ENCODE results near the gene SMTNL1. TPM values are rescaled to one million over a fixed set of nuclear protein-coding genes. Genes with fewer than 3 reads are reported as not detected.
A peak's percentile ranks its signal among the peaks of the same experiment; 100 is the strongest.

The SMTNL1 gene
- total RNA-seq, 6 experiments from 2014 or later, result not detected

- intact Hi-C loops (cut with DNase I), result loop anchor here (5.0 kb wide), 1 partner anchor 36 kb away; no protein-coding TSS in a partner anchor
- Histone ChIP-seq H3K4me3 (no peak overlapping the region), H3K27me3 (no peaks in the 10 kb centered on the region), H3K36me3 (peaks cover 0 to 72% (median 36%) of the 10 kb centered on the region in 4 donors), H3K27ac (no peak overlapping the region), H3K9me3 (no peaks in the 10 kb centered on the region), H3K4me1 (peaks cover 0 to 31% (median 15%) of the 10 kb centered on the region in 4 donors)
- ATAC-seq (peak; percentile 23 to 36 (median 30)), DNase-seq (no peak)
- 71% methylated on average over 3 of the region's 11 CpGs for WGBS (ENCODE audit: insufficient coverage, low coverage, low lambda C conversion rate, missing lambda C conversion rate)
- TF ChIP-seq POLR2A (IDR thresholded peaks at IDR 0.05) (no peak), CTCF (IDR thresholded peaks at IDR 0.05) (peak; percentile 51 to 70 (median 62))
Observed at GRCh38 chr11:57491371-57492061, 45.9 kb upstream of the SMTNL1 start.

- intact Hi-C loops (cut with DNase I), result loop anchor here (5.0 kb wide), 1 partner anchor 33 kb away; no protein-coding TSS in a partner anchor
- peaks cover 0 to 54% (median 29%) of the 10 kb centered on the region in 4 donors for H3K36me3 ChIP-seq
- H3K4me1 ChIP-seq, result peaks cover 0 to 52% (median 26%) of the 10 kb centered on the region in 4 donors
- H3K4me3 ChIP-seq, result no peak overlapping the region
- TF ChIP-seq POLR2A (IDR thresholded peaks at IDR 0.05) (no peak), CTCF (IDR thresholded peaks at IDR 0.05) (peak; percentile 86 to 96 (median 94))
- peak; percentile 57 to 72 (median 72) for ATAC-seq
- DNase-seq, result peak; percentile 74 to 84 (median 83)
- 61% methylated on average over 5 of the region's 15 CpGs for WGBS (ENCODE audit: insufficient coverage, low coverage, low lambda C conversion rate, missing lambda C conversion rate)
- no peaks in the 10 kb centered on the region for H3K9me3 ChIP-seq
- H3K27me3 ChIP-seq, result no peaks in the 10 kb centered on the region
- H3K27ac ChIP-seq, result peak overlapping the region in 1 of 3 donors; percentile 37
Observed at GRCh38 chr11:57493507-57494503, 43.6 kb upstream of the SMTNL1 start.

GRCh38 chr11:57496109-57496820 lies 41.1 kb upstream of the SMTNL1 start:
- 33% methylated on average over 6 of the region's 9 CpGs for WGBS (ENCODE audit: insufficient coverage, low coverage, low lambda C conversion rate, missing lambda C conversion rate)
- Histone ChIP-seq H3K27me3 (no peaks in the 10 kb centered on the region), H3K4me1 (peaks cover 0 to 75% (median 40%) of the 10 kb centered on the region in 4 donors), H3K27ac (peak overlapping the region in 2 of 3 donors; percentile 86 to 95), H3K4me3 (peak overlapping the region in 2 of 3 donors; percentile 6 to 10), H3K36me3 (peaks cover 0 to 33% (median 14%) of the 10 kb centered on the region in 4 donors), H3K9me3 (no peaks in the 10 kb centered on the region)
- no peak for TF ChIP-seq POLR2A (IDR thresholded peaks at IDR 0.05)
- TF ChIP-seq CTCF (IDR thresholded peaks at IDR 0.05), result no peak
- DNase-seq (peak in 2 of 3 donors; percentile 84 to 86), ATAC-seq (peak in 3 of 4 donors; percentile 3 to 5 (median 3))
- intact Hi-C loops (cut with DNase I), result no loop called here

Data from right lobe of liver (tissue), 6 donors.